Esophagus (tissue), 2 donors: ENCODE measurements around the gene RNU11. TPM values are rescaled to one million over a fixed set of nuclear protein-coding genes. Genes with fewer than 3 reads are reported as not detected.
"Not testable (repeated sequence)": the region's sequence is repeated elsewhere in the genome, so short reads cannot be mapped to it uniquely, and the experiment has no call there.

Experiments
- H3K27ac ChIP-seq, 2 donors: one replicate each; pipeline ENCODE4 v1.5.1; 2013; ENCODE audit warnings: low read depth in 2 of 2, mild to moderate bottlenecking in 2 of 2, inconsistent platforms in 1 of 2, low read length in 1 of 2, moderate library complexity in 1 of 2
- H3K27me3 ChIP-seq, 2 donors: one replicate each; pipeline ENCODE4 v1.6.1; 2013; ENCODE audit warnings: low read length in 2 of 2, control low read depth in 1 of 2, mild to moderate bottlenecking in 1 of 2; ENCODE audit not compliant: insufficient read depth in 2 of 2, control insufficient read depth in 1 of 2
- H3K36me3 ChIP-seq, 2 donors: one replicate each; pipeline ENCODE4 v1.6.1; 2013; ENCODE audit warnings: low read length in 1 of 2; ENCODE audit not compliant: control insufficient read depth in 2 of 2, insufficient read depth in 2 of 2
- H3K4me1 ChIP-seq, 2 donors: one replicate each; pipeline ENCODE4 v1.6.1; 2013; ENCODE audit warnings: low read length in 1 of 2; ENCODE audit not compliant: control insufficient read depth in 2 of 2, insufficient read depth in 2 of 2
- H3K4me3 ChIP-seq, 2 donors: one replicate each; pipeline ENCODE4 v1.5.1; 2013; ENCODE audit warnings: low read length in 2 of 2, mild to moderate bottlenecking in 2 of 2, low read depth in 1 of 2, moderate library complexity in 1 of 2
- H3K9me3 ChIP-seq, 2 donors: one replicate each; pipeline ENCODE4 v1.6.1; 2013; ENCODE audit warnings: mild to moderate bottlenecking in 2 of 2, low read depth in 1 of 2, low read length in 1 of 2, moderate library complexity in 1 of 2; ENCODE audit not compliant: control insufficient read depth in 2 of 2, insufficient read depth in 1 of 2
- WGBS, 2 donors: extraction: QIAGEN DNeasy Blood & Tissue Kit; methylation state at CpG; one replicate each; pipeline ENCODE4 v1.1.7; 2013; 5-methylcytosine and 5-hydroxymethylcytosine counted together
- polyA plus RNA-seq, 2 donors: library from polyadenylated mRNA; stranded (reverse); fragments of 200-250 nt; gene quantifications; one replicate each; pipeline ENCODE4 v1.2.3, GENCODE V29; 2013
- donor health status: healthy with polysubstance abuse.
- donor health status: Bipolar disorder and iron deficiency.

Gene RNU11
- polyA plus RNA-seq, 2 donors, result not detected

DNA sequence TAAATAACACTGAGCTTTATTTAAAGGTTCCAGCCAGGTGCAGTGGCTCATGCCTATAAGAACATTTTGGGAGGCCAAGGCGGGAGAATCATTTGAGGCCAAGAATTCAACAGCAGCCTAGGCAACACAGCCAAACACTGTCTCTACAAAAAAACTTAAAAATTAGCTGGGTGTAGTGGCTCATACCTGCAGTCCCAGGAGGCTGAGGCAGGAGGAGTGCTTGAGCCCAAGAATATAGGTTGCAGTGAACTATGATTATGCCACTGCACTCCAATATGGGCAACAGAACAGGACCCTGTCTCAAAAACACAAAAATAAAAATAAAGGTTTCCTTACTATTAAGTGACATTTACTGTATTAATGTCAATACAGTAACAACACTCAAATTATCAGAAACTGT is 7.6 kb upstream of the RNU11 start:
- Histone ChIP-seq H3K36me3 (no peaks in the 10 kb centered on the region), H3K4me1 (peaks cover 0 to 3% of the 10 kb centered on the region in 2 donors), H3K9me3 (no peaks in the 10 kb centered on the region), H3K4me3 (no peak overlapping the region), H3K27me3 (no peaks in the 10 kb centered on the region), H3K27ac (no peak overlapping the region)
- 81 to 87% methylated on average over 1 of the region's 1 CpG for WGBS, 2 donors

DNA sequence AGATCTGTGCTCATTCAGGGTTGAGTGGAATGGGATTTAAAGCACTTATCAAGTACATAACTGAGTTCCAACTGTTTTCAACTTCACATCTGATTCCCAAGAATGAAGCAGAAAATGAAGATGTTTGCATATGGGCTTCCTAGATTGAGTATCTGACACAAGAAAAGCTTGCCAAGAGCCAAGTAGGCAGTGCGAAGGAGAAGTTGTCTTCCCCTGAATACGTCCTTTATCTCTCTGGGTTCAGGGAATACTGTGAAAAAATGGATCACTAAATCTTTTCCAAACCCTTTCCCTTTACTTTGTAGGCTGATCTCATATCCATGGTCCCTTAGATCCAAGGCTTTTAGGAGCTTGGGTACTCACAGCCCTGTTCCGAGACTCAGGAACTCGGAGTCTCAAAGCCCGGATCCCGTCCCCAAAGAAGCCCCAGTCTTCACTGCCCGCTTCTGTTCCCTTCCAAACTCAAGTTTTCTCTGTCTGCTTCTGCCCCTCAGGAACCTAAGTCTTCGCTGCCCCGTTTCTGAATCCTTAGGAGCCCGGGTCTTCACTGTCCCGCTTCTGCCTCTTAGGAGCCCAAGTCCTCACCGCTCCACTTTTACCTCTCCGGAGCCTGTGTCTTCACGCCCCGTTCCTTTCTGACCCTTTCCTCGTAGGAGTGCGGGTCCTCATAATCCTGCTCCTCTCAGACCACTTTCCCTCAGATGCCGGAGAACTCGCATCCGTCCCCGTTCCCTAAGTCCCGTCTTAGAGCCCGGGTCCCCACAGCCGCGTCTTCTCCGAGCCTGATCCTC is 6.1 kb upstream of the RNU11 start:
- no peaks in the 10 kb centered on the region for H3K9me3 ChIP-seq
- H3K4me3 ChIP-seq, result peak overlapping the region; percentile 84 to 94
- no peaks in the 10 kb centered on the region for H3K36me3 ChIP-seq
- WGBS, 2 donors, result 1% methylated on average over 26 of the region's 26 CpGs
- peak overlapping the region; percentile 90 to 98 for H3K27ac ChIP-seq
- H3K4me1 ChIP-seq, result peaks cover 0 to 3% of the 10 kb centered on the region in 2 donors
- H3K27me3 ChIP-seq, result no peaks in the 10 kb centered on the region

DNA sequence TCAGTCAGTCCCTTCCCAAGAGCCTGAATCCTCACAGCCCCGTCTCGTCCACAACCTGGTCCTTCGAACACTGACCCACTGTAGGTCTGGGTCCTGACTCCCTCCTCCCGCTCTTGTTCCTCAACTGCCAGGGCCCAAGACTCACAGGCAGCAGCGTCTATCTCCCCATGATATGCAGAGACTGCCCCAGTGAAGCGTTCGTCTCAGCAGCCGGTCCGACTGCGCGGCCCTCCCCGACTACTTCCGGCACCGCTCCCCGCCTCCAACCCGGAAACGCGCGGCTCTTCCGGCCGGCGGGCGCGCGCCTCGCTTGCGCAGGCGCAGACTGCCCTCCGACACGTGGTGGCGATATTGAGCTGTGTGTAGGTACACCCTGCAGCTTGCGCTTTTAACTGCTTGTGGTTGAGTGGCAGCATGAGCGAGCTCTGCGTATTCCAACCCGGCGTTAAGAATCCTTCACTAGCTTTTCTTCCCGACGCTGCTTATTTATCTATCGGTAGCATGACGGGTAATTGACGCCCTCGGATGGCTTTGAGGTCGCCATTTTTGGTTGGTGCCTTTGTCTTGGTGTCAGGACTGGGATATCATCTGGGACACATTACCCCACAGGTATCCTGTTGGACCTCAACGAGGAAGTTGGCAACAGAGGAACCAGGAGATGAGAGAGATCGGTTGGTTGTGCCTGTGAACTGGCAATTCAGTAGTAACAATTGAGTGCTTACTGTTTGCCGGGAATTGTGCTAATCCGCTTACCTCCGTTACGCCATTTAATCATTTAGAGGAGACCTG is 5.4 kb upstream of the RNU11 start, which contains the start of gene TAF12:
Gene TAF12, minus strand, starts transcription at position 221 of the 789 bp plus-strand sequence. CDS start 20,986 bp downstream, outside the sequence.
- H3K4me1 ChIP-seq, result peaks cover 0 to 3% of the 10 kb centered on the region in 2 donors

DNA sequence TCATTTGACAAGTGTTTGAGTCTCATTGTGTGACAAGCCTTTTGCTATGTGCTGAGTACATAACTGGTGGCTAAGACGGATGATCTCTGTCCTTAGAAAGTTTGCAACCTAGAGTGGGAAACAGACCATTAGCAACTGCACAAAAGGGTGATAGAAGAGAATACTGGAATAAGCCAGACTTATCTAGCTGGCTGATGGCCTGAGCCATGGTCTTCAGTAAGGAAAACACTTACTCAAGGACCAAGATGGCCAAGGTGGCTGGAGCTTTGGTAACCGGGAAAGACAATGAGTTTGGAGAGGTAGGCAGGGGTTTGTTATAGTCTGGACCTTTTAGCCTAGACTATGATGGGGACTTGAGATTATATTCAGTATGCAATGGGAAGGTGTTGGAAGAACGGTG is 3.9 kb upstream of the RNU11 start:
- Histone ChIP-seq H3K9me3 (no peaks in the 10 kb centered on the region), H3K27me3 (no peaks in the 10 kb centered on the region), H3K27ac (peak overlapping the region; percentile 33 to 93), H3K4me3 (no peak overlapping the region), H3K36me3 (no peaks in the 10 kb centered on the region), H3K4me1 (peaks cover 0 to 3% of the 10 kb centered on the region in 2 donors)
- 92 to 96% methylated on average over 3 of the region's 3 CpGs for WGBS, 2 donors

More for the DNA sequence above, 5.4 kb upstream of the RNU11 start, which contains the start of gene TAF12:
- Histone ChIP-seq H3K27me3 (no peaks in the 10 kb centered on the region), H3K36me3 (no peaks in the 10 kb centered on the region), H3K4me3 (peak within 1 kb of the TSS; percentile 84 to 94), H3K27ac (peak within 1 kb of the TSS; percentile 93 to 98), H3K9me3 (no peaks in the 10 kb centered on the region)
- 0 to 1% methylated on average over 49 of the region's 49 CpGs for WGBS, 2 donors

DNA sequence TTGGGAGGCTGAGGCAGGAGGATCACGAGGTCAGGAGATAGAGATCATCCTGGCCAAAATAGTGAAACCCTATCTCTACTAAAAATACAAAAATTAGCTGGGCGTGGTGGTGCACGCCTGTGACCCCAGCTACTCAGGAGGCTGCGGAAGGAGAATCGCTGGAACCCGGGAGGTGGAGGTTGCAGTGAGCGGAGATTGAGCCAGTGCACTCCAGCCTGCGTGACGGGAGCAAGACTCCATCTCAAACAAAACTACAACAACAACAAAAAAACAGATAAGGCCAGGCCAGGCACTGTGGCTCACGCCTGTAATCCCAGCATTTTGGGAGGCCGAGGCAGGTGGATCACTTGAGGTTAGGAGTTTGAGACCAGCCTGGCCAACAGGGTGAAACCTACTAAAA is 3.0 kb upstream of the RNU11 start:
- H3K9me3 ChIP-seq, H3K27me3 ChIP-seq, H3K4me3 ChIP-seq, H3K36me3 ChIP-seq, H3K27ac ChIP-seq, H3K4me1 ChIP-seq: not testable (repeated sequence)
- WGBS, 2 donors, result 96 to 97% methylated on average over 11 of the region's 11 CpGs

DNA sequence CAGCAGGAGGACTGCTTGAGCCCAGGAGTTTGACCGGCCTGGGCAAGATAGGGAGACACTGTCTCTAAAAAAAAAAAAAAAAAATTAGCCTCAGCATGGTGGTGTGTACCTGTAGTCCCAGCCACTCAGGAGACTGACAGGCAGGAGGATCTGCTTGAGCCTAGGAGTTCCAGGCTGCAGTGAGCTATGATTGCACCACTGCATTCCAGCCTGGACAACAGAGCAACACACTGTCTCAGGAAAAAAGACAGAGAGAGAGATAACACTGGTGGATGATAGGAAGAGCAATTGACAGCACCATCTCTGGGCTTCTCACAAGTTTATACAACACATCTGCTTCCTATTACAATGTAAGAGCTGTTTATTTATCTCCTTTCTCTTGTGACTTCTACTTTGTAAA is 2.4 kb upstream of the RNU11 start:
- H3K9me3 ChIP-seq, result no peaks in the 10 kb centered on the region
- 89 to 93% methylated on average over 1 of the region's 1 CpG for WGBS, 2 donors
- no peaks in the 10 kb centered on the region for H3K27me3 ChIP-seq
- no peaks in the 10 kb centered on the region for H3K36me3 ChIP-seq
- H3K27ac ChIP-seq, result no peak overlapping the region
- peaks cover 0 to 3% of the 10 kb centered on the region in 2 donors for H3K4me1 ChIP-seq
- no peak overlapping the region for H3K4me3 ChIP-seq

DNA sequence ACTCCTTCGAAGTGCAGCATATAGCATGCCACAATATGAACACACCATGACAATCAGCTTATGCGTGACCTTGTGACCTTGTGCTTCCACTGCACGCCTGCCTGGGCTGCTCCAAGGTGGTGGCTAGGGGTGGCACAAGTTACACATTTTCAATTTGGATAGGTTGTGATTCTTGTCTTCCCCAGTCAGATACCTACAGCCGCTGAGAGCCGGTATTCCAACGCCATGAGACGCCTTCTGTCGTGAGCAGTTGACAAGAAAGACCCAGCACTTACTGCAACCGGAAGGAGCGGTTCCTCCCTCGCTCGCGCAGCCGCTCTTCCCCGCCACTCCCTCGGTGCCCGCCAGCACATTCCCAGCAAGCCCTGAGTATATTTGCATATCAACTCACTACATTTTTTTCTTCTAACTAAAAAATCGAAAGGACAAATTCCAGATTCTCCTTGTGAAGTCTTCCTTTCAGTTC is 359 bp upstream of the RNU11 start:
- peaks cover 0 to 3% of the 10 kb centered on the region in 2 donors for H3K4me1 ChIP-seq
- H3K27me3 ChIP-seq, result no peaks in the 10 kb centered on the region
- H3K4me3 ChIP-seq, result peak overlapping the region; percentile 39 to 42
- 1% methylated on average over 18 of the region's 18 CpGs for WGBS, 2 donors
- H3K9me3 ChIP-seq, result no peaks in the 10 kb centered on the region
- H3K27ac ChIP-seq, result peak overlapping the region; percentile 96 to 98
- H3K36me3 ChIP-seq, result no peaks in the 10 kb centered on the region

DNA sequence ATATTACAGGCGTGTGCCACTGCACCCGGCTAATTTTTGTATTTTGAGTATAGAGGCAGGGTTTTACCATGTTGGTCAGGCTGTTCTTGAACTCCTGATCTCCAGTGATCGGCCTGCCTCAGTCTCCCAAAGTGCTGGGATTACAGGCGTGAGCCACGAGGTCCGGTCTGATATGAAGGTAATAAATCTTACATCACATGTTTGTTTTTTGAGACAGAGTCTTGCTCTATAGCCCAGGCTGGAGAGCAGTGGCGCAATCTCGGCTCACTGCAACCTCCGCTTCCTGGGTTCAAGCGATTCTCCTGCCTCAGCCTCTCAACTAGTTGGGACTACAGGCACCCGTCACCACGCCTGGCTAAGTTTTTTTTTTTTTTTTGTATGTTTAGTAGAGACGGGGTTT is 4.7 kb downstream of the RNU11 start:
- not testable (repeated sequence) for H3K27me3 ChIP-seq, H3K36me3 ChIP-seq, H3K4me3 ChIP-seq, H3K4me1 ChIP-seq, H3K9me3 ChIP-seq, H3K27ac ChIP-seq
- WGBS, 2 donors, result 84 to 87% methylated on average over 13 of the region's 13 CpGs

DNA sequence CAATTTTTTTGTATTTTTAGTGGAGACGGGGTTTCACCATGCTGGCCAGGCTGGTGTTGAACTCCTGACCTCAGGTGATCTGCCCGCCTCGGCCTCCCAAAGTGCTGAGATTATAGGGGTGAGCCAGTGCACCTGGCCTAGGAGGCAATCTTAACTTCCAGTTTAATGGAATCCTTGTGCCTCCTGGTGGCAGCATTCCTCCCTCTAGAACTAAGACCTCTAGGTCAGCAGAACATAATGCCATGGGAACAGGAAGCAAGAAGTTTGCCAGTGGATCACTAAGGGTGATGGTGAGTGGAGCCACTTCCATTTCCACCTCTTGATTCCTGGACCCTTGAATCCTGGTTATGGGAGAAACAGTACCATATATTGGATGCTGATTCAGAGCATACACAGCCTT is 5.5 kb downstream of the RNU11 start:
- H3K27ac ChIP-seq, H3K9me3 ChIP-seq, H3K27me3 ChIP-seq, H3K36me3 ChIP-seq, H3K4me1 ChIP-seq, H3K4me3 ChIP-seq: not testable (repeated sequence)
- 39 to 61% methylated on average over 3 of the region's 3 CpGs for WGBS, 2 donors
